ENCODE results near the gene CNST. TPM values are rescaled to one million over a fixed set of nuclear protein-coding genes. Genes with fewer than 3 reads are reported as not detected.

CNST gene
- total RNA-seq, 2 experiments from 2014 or later = 26.9 to 30.4 TPM

DNA sequence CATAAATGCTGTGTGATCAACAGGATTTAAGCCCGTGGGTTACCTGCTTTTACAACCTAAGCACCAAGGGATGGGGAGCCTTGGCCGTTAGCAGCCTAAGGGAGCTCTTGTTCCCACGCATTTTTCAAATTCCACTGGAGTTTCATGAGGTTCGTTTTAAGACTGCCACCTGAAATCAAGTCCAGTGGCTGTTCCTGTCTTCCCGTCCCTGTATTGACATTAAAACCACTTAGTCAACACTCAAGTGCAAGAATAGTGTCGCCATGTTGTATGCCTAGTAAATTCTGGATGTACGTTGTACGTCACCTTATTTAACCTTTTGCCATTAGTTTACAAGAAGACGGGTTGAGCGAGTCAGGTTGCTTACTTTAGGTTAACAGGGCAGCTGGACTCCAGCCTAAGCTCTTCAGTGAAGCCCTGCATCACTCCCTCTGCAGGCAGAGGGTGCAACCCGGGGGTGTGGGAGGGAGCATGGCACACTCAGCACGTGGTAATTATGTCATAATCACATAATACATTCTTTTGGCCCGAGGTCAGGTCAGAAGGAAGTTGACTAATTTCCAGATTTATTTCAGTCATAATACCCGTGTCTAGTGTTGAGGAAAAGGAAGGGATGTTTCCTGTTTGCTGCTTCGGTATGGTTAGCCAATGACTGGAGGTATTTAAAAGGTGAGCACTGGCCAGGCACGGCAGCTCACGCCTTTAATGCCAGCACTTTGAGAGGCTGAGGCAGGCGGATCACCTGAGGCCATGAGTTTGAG, 42.5 kb downstream of the CNST start:
- POLR2A ChIA-PET = interaction anchor here (0.9 kb wide), 1 partner anchor 42 kb away, joined by 3 read pairs; no protein-coding TSS in a partner anchor
- H3K4me1 Mint-ChIP-seq (ENCODE audit: low read depth) = peaks cover 19% of the 10 kb centered on the region
- ATAC-seq = peak; percentile 33
- no peaks in the 10 kb centered on the region for H3K27me3 Mint-ChIP-seq (ENCODE audit: low read depth)
- no peak overlapping the region for H3K27ac Mint-ChIP-seq
- H3K36me3 Mint-ChIP-seq (ENCODE audit: low read depth) = peaks cover 15% of the 10 kb centered on the region
- DNase-seq = peak; percentile 22
- CTCF ChIA-PET = no interaction called here
- H3K9me3 Mint-ChIP-seq (ENCODE audit: insufficient read depth) = no peaks in the 10 kb centered on the region
- H3K4me3 Mint-ChIP-seq = no peak overlapping the region

DNA sequence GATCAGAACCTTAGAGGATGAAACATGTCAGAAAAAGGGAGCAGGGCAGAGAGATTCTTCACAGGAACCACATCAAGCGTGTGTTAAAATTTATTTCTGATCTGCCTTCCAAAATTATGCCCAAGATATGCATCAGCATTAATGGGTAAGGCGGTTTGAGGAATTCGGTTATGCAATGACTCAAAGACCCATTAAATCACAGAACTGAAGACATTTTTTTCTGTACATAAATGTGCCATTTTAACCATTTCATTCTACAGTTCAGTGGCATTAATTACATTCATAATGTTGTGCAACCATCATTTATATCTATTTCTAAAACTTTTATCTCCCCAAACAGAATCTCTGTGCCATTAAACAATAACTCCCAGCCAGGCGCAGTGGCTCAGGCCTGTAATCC, 43.4 kb downstream of the CNST start:
- no peaks in the 10 kb centered on the region for H3K27me3 Mint-ChIP-seq (ENCODE audit: low read depth)
- CTCF ChIA-PET = no interaction called here

DNA sequence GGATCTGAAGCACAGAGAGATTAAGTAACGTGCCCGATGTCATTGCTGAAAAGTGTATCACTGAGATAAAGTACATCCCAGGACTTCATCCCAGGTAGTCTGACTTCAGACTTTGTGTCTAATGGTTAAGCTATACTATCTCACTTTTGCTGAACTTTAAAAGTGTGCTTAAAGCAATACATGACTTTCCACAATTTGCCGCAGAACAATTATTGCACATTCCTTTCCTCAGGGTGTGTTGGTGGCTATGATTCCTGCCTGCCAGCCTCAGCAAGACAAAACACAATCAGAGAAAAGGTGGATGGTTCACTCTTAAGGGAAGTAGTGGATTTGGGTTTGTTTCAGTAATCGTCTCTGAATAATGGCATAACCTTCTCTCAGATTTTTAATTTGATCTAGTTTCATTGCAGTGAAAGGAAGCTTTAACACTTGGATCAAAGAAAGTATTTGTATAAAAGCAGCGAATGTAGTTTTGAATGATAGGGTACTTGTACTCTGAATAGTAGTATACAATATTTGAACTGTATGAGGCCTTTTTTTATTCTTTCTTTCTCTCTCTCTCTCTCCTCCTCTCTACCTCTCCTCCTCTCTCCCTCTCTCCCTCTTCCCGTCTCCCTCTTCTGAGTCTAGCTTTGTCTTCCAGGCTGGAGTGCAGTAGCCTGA, 47.0 kb downstream of the CNST start:
- ATAC-seq (no peak), DNase-seq (no peak)
- ChIA-PET POLR2A (no interaction called here), CTCF (interaction anchor here (1.6 kb wide), 1 partner anchor 76 kb away, joined by 3 read pairs; no protein-coding TSS in a partner anchor)
- peaks cover 17% of the 10 kb centered on the region for H3K4me1 Mint-ChIP-seq (ENCODE audit: low read depth)
- no peak overlapping the region for H3K27ac Mint-ChIP-seq
- no peak overlapping the region for H3K4me3 Mint-ChIP-seq
- H3K9me3 Mint-ChIP-seq (ENCODE audit: insufficient read depth) = no peaks in the 10 kb centered on the region
- no peaks in the 10 kb centered on the region for H3K27me3 Mint-ChIP-seq (ENCODE audit: low read depth)
- peaks cover 12% of the 10 kb centered on the region for H3K36me3 Mint-ChIP-seq (ENCODE audit: low read depth)

More for the DNA sequence above, 43.4 kb downstream of the CNST start:
- no peak for DNase-seq
- POLR2A ChIA-PET = no interaction called here
- Mint-ChIP-seq H3K27ac (no peak overlapping the region), H3K4me1 (ENCODE audit: low read depth) (peaks cover 15% of the 10 kb centered on the region), H3K36me3 (ENCODE audit: low read depth) (peaks cover 13% of the 10 kb centered on the region), H3K4me3 (no peak overlapping the region), H3K9me3 (ENCODE audit: insufficient read depth) (no peaks in the 10 kb centered on the region)
- ATAC-seq = no peak

DNA sequence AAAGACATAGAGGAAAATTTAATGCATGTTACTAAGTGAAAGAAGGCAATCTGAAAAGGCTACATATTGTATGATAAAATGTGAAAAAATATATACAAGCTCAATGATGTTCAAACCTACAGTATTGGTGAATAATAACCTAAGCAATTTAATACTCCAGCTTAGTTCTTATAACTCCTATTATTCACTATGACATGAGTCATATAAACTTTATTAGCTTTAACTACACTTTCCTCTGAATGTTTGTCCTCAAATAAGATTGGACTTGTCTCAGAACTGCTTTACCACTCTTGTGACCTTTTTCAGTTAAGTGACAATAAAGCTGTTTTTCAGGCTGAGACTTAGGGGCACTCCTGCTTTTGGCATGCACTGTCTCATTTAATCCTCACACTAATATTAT, 50.9 kb downstream of the CNST start:
- CTCF ChIA-PET = no interaction called here
- ATAC-seq (no peak), DNase-seq (no peak)
- Mint-ChIP-seq H3K4me3 (no peak overlapping the region), H3K36me3 (ENCODE audit: low read depth) (peaks cover 21% of the 10 kb centered on the region), H3K9me3 (ENCODE audit: insufficient read depth) (no peaks in the 10 kb centered on the region), H3K27me3 (ENCODE audit: low read depth) (no peaks in the 10 kb centered on the region), H3K4me1 (ENCODE audit: low read depth) (peaks cover 2% of the 10 kb centered on the region), H3K27ac (no peak overlapping the region)
- POLR2A ChIA-PET = no interaction called here

DNA sequence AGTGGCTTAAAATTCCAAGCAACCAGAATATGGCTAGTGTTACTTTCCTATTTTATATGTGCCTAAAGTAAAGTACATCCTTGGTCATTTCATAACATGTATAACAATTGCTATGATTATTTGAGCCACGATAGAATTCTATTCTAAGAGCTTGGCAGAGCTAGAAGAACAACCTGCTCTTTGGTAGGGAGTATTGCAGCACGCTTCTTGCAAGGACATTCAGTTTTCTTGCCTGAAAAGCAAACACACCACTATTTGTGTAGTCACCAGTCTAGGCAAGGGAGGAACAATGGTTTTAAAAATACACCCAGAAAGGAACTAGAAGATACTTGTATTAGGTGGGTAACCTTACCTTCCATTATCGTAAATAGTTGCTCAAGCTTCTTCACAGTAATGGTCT, 51.5 kb downstream of the CNST start:
- Mint-ChIP-seq H3K36me3 (ENCODE audit: low read depth) (peaks cover 25% of the 10 kb centered on the region), H3K27ac (no peak overlapping the region), H3K9me3 (ENCODE audit: insufficient read depth) (no peaks in the 10 kb centered on the region), H3K4me1 (ENCODE audit: low read depth) (peaks cover 2% of the 10 kb centered on the region), H3K4me3 (no peak overlapping the region), H3K27me3 (ENCODE audit: low read depth) (no peaks in the 10 kb centered on the region)
- DNase-seq = no peak
- no peak for ATAC-seq
- POLR2A ChIA-PET = no interaction called here
- CTCF ChIA-PET = no interaction called here

DNA sequence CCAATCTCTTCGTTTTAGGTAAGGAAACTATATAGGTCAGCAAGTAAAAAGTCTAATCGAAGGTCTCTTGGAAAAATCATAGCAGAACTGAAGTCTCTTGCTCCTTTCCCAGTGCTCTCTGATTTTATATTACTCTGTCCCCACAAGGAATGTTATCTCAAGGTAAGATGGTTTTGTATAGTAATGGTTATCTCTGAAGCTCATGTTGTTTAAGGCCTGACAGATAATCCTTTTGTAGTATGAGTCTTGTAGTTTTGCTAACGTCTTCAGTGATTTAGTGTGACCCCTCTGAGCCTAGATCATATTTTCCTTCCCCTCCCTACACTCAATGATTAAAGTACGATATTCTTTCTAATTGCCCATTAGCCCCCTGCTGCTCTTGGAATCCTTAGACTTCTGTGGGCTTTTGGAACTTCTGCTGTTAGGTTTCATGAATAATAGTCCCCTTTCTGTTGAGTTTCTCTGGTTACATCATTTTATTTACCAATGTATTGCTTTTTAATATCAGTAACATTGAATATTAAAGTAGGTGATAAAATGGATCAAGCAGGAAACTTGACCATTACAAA, 52.1 kb downstream of the CNST start:
- Mint-ChIP-seq H3K4me1 (ENCODE audit: low read depth) (peaks cover 2% of the 10 kb centered on the region), H3K4me3 (no peak overlapping the region), H3K27me3 (ENCODE audit: low read depth) (no peaks in the 10 kb centered on the region), H3K27ac (no peak overlapping the region), H3K36me3 (ENCODE audit: low read depth) (peaks cover 25% of the 10 kb centered on the region), H3K9me3 (ENCODE audit: insufficient read depth) (no peaks in the 10 kb centered on the region)
- CTCF ChIA-PET = no interaction called here
- POLR2A ChIA-PET = no interaction called here
- DNase-seq = no peak
- ATAC-seq = no peak

DNA sequence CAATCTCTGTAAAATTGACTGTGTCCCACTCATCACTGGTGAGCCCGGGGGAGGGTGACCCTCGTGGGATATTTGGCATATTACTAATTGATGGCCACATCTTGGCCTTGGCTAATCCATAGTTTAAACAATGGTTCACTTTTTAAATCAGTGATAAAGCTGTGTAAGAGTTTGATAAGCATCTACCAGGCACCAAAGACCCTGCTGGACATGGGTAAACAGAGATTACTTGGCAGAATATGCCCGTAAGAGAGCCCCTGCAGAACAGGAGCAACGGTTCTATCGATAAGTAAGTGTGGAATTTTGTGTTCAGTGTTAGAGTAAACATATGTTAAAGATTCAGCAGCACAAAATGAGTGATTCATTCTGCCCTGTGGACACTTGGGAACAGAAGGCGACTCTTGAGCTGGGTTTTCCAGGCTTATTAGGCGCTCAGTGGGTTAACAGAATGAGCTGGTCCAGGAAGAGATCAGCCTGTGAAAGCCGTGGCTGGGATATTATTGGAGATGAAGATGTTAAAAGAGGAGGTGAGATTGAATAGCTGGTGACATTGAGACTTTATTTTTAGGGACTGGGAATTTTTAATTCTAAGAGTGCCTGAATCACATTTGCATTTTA, 55.9 kb downstream of the CNST start:
- no peak for DNase-seq
- Mint-ChIP-seq H3K27ac (no peak overlapping the region), H3K9me3 (ENCODE audit: insufficient read depth) (no peaks in the 10 kb centered on the region), H3K4me1 (ENCODE audit: low read depth) (no peaks in the 10 kb centered on the region), H3K36me3 (ENCODE audit: low read depth) (peaks cover 30% of the 10 kb centered on the region), H3K27me3 (ENCODE audit: low read depth) (no peaks in the 10 kb centered on the region), H3K4me3 (no peak overlapping the region)
- ATAC-seq = no peak
- ChIA-PET POLR2A (no interaction called here), CTCF (no interaction called here)

DNA sequence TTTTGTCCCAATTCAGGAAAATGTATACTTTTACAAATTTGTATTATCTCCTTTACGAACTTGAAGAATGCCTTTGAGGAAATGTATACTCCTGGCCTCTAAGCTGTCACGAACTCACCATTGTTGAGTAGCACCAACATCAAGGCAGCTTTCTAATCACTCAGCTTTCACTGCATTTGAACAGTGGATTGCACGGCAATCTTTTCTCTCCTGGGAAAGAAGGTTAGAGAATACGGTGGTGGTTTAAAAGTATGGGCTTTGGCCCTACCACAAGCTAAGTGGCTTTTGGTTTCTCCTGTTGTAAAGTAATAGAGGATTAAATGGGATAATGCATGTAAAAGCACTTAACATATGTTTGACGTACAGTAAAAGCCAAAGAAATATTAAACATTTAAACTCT, 57.8 kb downstream of the CNST start:
- no peak for ATAC-seq
- Mint-ChIP-seq H3K4me1 (ENCODE audit: low read depth) (no peaks in the 10 kb centered on the region), H3K9me3 (ENCODE audit: insufficient read depth) (no peaks in the 10 kb centered on the region), H3K27ac (no peak overlapping the region), H3K4me3 (no peak overlapping the region), H3K36me3 (ENCODE audit: low read depth) (peaks cover 38% of the 10 kb centered on the region), H3K27me3 (ENCODE audit: low read depth) (no peaks in the 10 kb centered on the region)
- DNase-seq = no peak
- ChIA-PET CTCF (no interaction called here), POLR2A (no interaction called here)

DNA sequence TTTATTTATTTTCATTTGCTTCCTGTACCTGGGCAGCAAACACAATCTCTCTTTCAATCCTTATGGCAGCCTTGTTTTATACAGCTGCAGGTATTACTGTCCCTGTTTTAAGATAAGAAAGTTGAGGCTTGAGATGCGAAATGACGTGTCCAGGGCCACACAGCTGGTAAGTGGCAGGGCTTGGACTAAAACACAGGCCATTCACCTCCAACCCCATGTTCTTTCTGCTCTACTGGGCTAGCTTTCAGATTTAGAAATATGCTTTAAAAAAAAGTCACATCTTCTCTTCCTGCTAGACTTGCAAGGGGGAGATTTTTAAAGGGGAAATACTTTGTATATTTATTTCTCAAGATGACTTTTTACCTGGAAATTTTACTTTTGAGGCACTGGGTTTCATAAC, 62.8 kb downstream of the CNST start:
- H3K4me3 Mint-ChIP-seq = no peak overlapping the region
- DNase-seq (no peak), ATAC-seq (no peak)
- no peaks in the 10 kb centered on the region for H3K9me3 Mint-ChIP-seq (ENCODE audit: insufficient read depth)
- no peaks in the 10 kb centered on the region for H3K27me3 Mint-ChIP-seq (ENCODE audit: low read depth)
- no peak overlapping the region for H3K27ac Mint-ChIP-seq
- no peaks in the 10 kb centered on the region for H3K4me1 Mint-ChIP-seq (ENCODE audit: low read depth)
- ChIA-PET CTCF (no interaction called here), POLR2A (interaction anchor here (0.7 to 1.0 kb wide), 2 partner anchors 23 to 54 kb away, joined by 3 read pairs; no protein-coding TSS in a partner anchor)
- peaks cover 36% of the 10 kb centered on the region for H3K36me3 Mint-ChIP-seq (ENCODE audit: low read depth)

DNA sequence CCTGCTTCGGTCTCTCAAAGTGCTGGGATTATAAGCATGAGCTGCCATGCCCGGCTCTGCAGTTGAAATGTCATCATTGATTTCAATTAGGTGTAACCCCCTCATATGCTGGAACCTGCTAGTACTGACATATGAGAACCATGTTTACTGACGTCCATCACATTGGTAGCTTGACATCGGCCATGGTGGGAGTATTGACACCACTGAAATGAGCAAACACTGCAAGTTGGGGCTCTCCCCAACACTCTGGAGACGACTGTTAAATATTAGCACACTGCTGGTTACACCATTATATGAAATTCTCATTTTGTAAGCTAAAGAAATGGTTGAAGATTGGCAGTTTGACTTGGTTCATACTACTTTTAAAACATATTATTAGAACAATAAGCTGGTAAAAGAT, 63.7 kb downstream of the CNST start:
- POLR2A ChIA-PET = interaction anchor here (1.0 kb wide), 1 partner anchor 54 kb away, joined by 3 read pairs; no protein-coding TSS in a partner anchor
- ATAC-seq = no peak
- CTCF ChIA-PET = no interaction called here
- no peaks in the 10 kb centered on the region for H3K9me3 Mint-ChIP-seq (ENCODE audit: insufficient read depth)
- DNase-seq = no peak
- no peaks in the 10 kb centered on the region for H3K27me3 Mint-ChIP-seq (ENCODE audit: low read depth)
- no peaks in the 10 kb centered on the region for H3K4me1 Mint-ChIP-seq (ENCODE audit: low read depth)
- no peak overlapping the region for H3K27ac Mint-ChIP-seq
- H3K36me3 Mint-ChIP-seq (ENCODE audit: low read depth) = peaks cover 43% of the 10 kb centered on the region
- no peak overlapping the region for H3K4me3 Mint-ChIP-seq

DNA sequence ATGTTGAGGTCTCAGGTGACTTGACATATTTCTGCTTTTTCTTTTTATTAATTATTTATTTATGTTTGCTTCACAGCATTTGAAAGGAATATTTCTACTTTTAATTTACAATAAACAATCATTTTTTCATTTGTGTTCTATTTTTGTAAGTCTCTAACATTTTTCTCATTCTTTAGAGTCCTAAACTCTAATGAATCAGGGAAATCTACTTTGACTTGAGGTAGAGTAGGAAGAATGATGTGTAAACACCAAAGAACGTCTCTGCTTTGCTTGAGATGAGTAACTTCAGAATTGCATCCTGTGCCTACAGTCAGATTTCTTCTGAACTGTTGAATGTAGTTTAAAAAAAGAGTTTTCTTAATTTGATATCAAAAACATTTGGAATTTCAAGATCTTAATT, 65.2 kb downstream of the CNST start:
- H3K27ac Mint-ChIP-seq = no peak overlapping the region
- H3K4me3 Mint-ChIP-seq = no peak overlapping the region
- ATAC-seq (no peak), DNase-seq (no peak)
- POLR2A ChIA-PET = no interaction called here
- H3K36me3 Mint-ChIP-seq (ENCODE audit: low read depth) = peaks cover 48% of the 10 kb centered on the region
- no peaks in the 10 kb centered on the region for H3K4me1 Mint-ChIP-seq (ENCODE audit: low read depth)
- no peaks in the 10 kb centered on the region for H3K27me3 Mint-ChIP-seq (ENCODE audit: low read depth)
- H3K9me3 Mint-ChIP-seq (ENCODE audit: insufficient read depth) = no peaks in the 10 kb centered on the region
- CTCF ChIA-PET = no interaction called here

All from activated CD8-positive, alpha-beta T cell treated with anti-CD3 and anti-CD28 coated beads, Interleukin-2, amount 10 ng/mL, durations not matched to agents 7 days and 5 days (primary cell).